ENCODE measurements around the gene GPR37. TPM values are rescaled to one million over a fixed set of nuclear protein-coding genes. Genes with fewer than 3 reads are reported as not detected.

Gene GPR37
- polyA plus RNA-seq, 1 donor from 2014 or later = 1.4 TPM

DNA sequence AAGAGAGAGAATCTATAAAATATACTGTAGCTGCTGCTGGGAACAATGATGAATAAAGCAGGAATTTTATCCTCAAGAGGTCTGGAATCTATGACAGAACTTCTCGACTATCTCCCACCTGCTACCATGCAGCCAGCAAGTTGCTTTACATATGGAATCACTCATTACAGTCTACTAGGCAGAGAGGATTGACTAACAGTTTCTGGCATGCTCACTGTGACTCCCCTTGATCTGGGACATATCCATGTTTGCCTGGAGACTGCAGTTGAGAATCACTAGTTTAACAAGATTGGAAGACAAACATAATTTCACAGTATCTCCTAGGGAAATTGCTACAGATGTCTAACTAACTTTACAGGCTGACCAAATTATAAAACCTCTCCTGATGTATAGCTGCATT lies 13.3 kb downstream of the GPR37 start:
- Histone ChIP-seq H3K36me3 (ENCODE audit: insufficient read depth, low read length) (no peaks in the 10 kb centered on the region), H3K9me2 (ENCODE audit: insufficient read depth, low read length) (no peaks in the 10 kb centered on the region), H3K9ac (ENCODE audit: low read length) (no peak overlapping the region), H3K27ac (ENCODE audit: low read length) (no peak overlapping the region), H3K27me3 (ENCODE audit: insufficient read depth, low read depth, low read length) (no peaks in the 10 kb centered on the region), H3K9me3 (ENCODE audit: low read length) (no peaks in the 10 kb centered on the region), H4K20me1 (ENCODE audit: insufficient read depth) (no peaks in the 10 kb centered on the region), H3K4me2 (ENCODE audit: low read length) (no peak overlapping the region), H3F3A (ENCODE audit: insufficient read depth, low read length, poor library complexity, severe bottlenecking) (no peaks in the 10 kb centered on the region), H3K4me3 (ENCODE audit: low read length) (no peak overlapping the region), H3K79me2 (replicated peaks; ENCODE audit: insufficient read depth, low read length) (no peaks in the 10 kb centered on the region), H2AFZ (ENCODE audit: low read depth, low read length) (no peak overlapping the region)
- TF ChIP-seq POLR2AphosphoS5 (IDR thresholded peaks at IDR 0.05) (no peak), RAD21 (conservative IDR thresholded peaks at IDR 0.05) (no peak), TAF1 (IDR thresholded peaks at IDR 0.05; ENCODE audit: low read depth) (no peak), SMC3 (conservative IDR thresholded peaks at IDR 0.05; ENCODE audit: poor library complexity) (no peak), CTCF (IDR thresholded peaks at IDR 0.05; ENCODE audit: poor library complexity, severe bottlenecking) (no peak), MXI1 (conservative IDR thresholded peaks at IDR 0.05; ENCODE audit: poor library complexity, severe bottlenecking) (no peak), EZH2 (IDR thresholded peaks at IDR 0.05; ENCODE audit: borderline replicate concordance, insufficient read depth, low read length, poor library complexity, severe bottlenecking) (no peak), EP300 (conservative IDR thresholded peaks at IDR 0.05; ENCODE audit: poor library complexity, severe bottlenecking) (no peak)
- TF ChIP-seq, protein P1, sequence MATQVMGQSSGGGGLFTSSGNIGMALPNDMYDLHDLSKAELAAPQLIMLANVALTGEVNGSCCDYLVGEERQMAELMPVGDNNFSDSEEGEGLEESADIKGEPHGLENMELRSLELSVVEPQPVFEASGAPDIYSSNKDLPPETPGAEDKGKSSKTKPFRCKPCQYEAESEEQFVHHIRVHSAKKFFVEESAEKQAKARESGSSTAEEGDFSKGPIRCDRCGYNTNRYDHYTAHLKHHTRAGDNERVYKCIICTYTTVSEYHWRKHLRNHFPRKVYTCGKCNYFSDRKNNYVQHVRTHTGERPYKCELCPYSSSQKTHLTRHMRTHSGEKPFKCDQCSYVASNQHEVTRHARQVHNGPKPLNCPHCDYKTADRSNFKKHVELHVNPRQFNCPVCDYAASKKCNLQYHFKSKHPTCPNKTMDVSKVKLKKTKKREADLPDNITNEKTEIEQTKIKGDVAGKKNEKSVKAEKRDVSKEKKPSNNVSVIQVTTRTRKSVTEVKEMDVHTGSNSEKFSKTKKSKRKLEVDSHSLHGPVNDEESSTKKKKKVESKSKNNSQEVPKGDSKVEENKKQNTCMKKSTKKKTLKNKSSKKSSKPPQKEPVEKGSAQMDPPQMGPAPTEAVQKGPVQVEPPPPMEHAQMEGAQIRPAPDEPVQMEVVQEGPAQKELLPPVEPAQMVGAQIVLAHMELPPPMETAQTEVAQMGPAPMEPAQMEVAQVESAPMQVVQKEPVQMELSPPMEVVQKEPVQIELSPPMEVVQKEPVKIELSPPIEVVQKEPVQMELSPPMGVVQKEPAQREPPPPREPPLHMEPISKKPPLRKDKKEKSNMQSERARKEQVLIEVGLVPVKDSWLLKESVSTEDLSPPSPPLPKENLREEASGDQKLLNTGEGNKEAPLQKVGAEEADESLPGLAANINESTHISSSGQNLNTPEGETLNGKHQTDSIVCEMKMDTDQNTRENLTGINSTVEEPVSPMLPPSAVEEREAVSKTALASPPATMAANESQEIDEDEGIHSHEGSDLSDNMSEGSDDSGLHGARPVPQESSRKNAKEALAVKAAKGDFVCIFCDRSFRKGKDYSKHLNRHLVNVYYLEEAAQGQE (IDR thresholded peaks at IDR 0.05; ENCODE audit: borderline replicate concordance) = no peak

DNA sequence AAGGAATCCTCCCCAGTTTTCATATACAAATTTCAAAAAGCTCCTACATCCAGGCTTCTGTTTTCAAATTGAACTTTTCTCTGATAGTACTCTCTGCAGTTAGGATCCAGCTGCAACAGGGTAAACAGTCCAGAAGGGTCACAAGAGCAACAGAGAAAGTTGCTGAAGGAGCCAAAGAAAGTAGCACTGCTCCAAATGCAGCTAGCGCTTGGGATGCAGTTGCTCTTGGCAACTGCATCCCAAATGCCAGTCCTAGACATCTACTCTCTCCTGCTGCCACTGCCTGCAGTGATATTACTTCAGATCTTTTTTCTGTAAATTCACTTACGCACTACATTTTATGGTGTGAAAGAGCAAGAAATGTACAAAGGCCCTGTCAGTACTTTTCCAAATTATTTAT lies 14.6 kb downstream of the GPR37 start:
- H3K9me3 ChIP-seq (ENCODE audit: low read length) = no peaks in the 10 kb centered on the region
- H3F3A ChIP-seq (ENCODE audit: insufficient read depth, low read length, poor library complexity, severe bottlenecking) = no peaks in the 10 kb centered on the region
- H3K36me3 ChIP-seq (ENCODE audit: insufficient read depth, low read length) = no peaks in the 10 kb centered on the region
- no peaks in the 10 kb centered on the region for H3K27me3 ChIP-seq (ENCODE audit: insufficient read depth, low read depth, low read length)
- no peaks in the 10 kb centered on the region for H4K20me1 ChIP-seq (ENCODE audit: insufficient read depth)
- TF ChIP-seq MXI1 (conservative IDR thresholded peaks at IDR 0.05; ENCODE audit: poor library complexity, severe bottlenecking) = no peak
- TF ChIP-seq TAF1 (IDR thresholded peaks at IDR 0.05; ENCODE audit: low read depth) = no peak
- TF ChIP-seq EZH2 (IDR thresholded peaks at IDR 0.05; ENCODE audit: borderline replicate concordance, insufficient read depth, low read length, poor library complexity, severe bottlenecking) = no peak
- TF ChIP-seq POLR2AphosphoS5 (IDR thresholded peaks at IDR 0.05) = no peak
- TF ChIP-seq EP300 (conservative IDR thresholded peaks at IDR 0.05; ENCODE audit: poor library complexity, severe bottlenecking) = no peak
- no peak for TF ChIP-seq SMC3 (conservative IDR thresholded peaks at IDR 0.05; ENCODE audit: poor library complexity)
- TF ChIP-seq, protein P1 (IDR thresholded peaks at IDR 0.05; ENCODE audit: borderline replicate concordance) = no peak
- no peak for TF ChIP-seq RAD21 (conservative IDR thresholded peaks at IDR 0.05)
- no peak for TF ChIP-seq CTCF (IDR thresholded peaks at IDR 0.05; ENCODE audit: poor library complexity, severe bottlenecking)
- H3K9me2 ChIP-seq (ENCODE audit: insufficient read depth, low read length) = no peaks in the 10 kb centered on the region
- no peak overlapping the region for H3K4me3 ChIP-seq (ENCODE audit: low read length)
- no peaks in the 10 kb centered on the region for H3K79me2 ChIP-seq (replicated peaks; ENCODE audit: insufficient read depth, low read length)
- no peak overlapping the region for H2AFZ ChIP-seq (ENCODE audit: low read depth, low read length)
- no peak overlapping the region for H3K9ac ChIP-seq (ENCODE audit: low read length)
- no peak overlapping the region for H3K4me2 ChIP-seq (ENCODE audit: low read length)
- no peak overlapping the region for H3K27ac ChIP-seq (ENCODE audit: low read length)
